Panc1 (cell line): ENCODE data around the gene IGLON5.

Experiments used
- CTCF ChIP-seq: fragments of 450-650 bp; IDR thresholded peaks from 2 replicates; pipeline ENCODE4 v1.5.1; 2017; ENCODE audit warnings: mild to moderate bottlenecking
- POLR2AphosphoS5 ChIP-seq: IDR thresholded peaks from 2 replicates; pipeline ENCODE4 v1.6.1; 2012; ENCODE audit warnings: mild to moderate bottlenecking, low read depth, low read length, moderate library complexity
- TCF7L2 ChIP-seq: IDR thresholded peaks from 2 replicates; pipeline ENCODE4 v1.6.1; 2011; ENCODE audit warnings: mild to moderate bottlenecking, low read depth, low read length, inconsistent platforms

- TF ChIP-seq CTCF (no peak), TCF7L2 (no peak), POLR2AphosphoS5 (no peak)
Measured at GRCh38 chr19:51347209-51347928, 35.9 kb downstream of the IGLON5 start.
